CD4-positive, alpha-beta T cell (primary cell): ENCODE measurements around the gene AK2. TPM values are rescaled to one million over a fixed set of nuclear protein-coding genes. Genes with fewer than 3 reads are reported as not detected.

Source experiments
- ATAC-seq: fragments of 200-7000 bp; cut with Tn5 transposase; one replicate; pipeline ENCODE4 v1.10.0; 2022; ENCODE audit warnings: mild to moderate bottlenecking; ENCODE audit not compliant: poor library complexity
- CTCF ChIA-PET: fragments of 350-600 bp; sonication (Branson Sonifier 250); formaldehyde crosslinking; loops from one replicate; lab custom pipeline; 2021; ENCODE audit warnings: antibody characterized with exemption, inconsistent platforms; lab: Charles Lee
- POLR2A ChIA-PET: fragments of 350-600 bp; sonication (Branson Sonifier 250); formaldehyde crosslinking; loops from one replicate; lab custom pipeline; 2021; ENCODE audit warnings: antibody characterized with exemption, inconsistent platforms; lab: Charles Lee
- DNase-seq, 14 experiments: peaks; one replicate each; pipeline ENCODE4 v3.0.0-alpha.2; 2013 to 2020; ENCODE audit warnings: mixed read lengths in 2 of 14
- H3K27ac ChIP-seq, 2 donors: one replicate each; pipeline versions ENCODE4 v1.5.1 to v1.7.0; 2013; ENCODE audit warnings: low read length in 2 of 2, low read depth in 1 of 2, mild to moderate bottlenecking in 1 of 2
- H3K27me3 ChIP-seq, 2 experiments: 1 replicate in 1 of 2; 2 replicates in 1 of 2; pipeline versions ENCODE4 v1.6.1 to v1.7.0; 2013; ENCODE audit warnings: low read length in 2 of 2, control low read depth in 1 of 2, mild to moderate bottlenecking in 1 of 2, moderate library complexity in 1 of 2; ENCODE audit not compliant: insufficient read depth in 2 of 2, control insufficient read depth in 1 of 2
- H3K36me3 ChIP-seq: one replicate; pipeline ENCODE4 v1.6.1; 2013; ENCODE audit warnings: low read length, control low read depth; ENCODE audit not compliant: insufficient read depth
- H3K4me1 ChIP-seq: one replicate; pipeline ENCODE4 v1.6.1; 2013; ENCODE audit warnings: low read length, control low read depth; ENCODE audit not compliant: insufficient read depth
- H3K4me3 ChIP-seq: one replicate; pipeline ENCODE4 v1.5.1; 2013; ENCODE audit warnings: mild to moderate bottlenecking, low read length, moderate library complexity
- H3K9me3 ChIP-seq, 2 experiments: 1 replicate in 1 of 2; 2 replicates in 1 of 2; pipeline versions ENCODE4 v1.6.1 to v1.7.0; 2013; ENCODE audit warnings: low read length in 2 of 2, mild to moderate bottlenecking in 2 of 2, control low read depth in 1 of 2, moderate library complexity in 1 of 2; ENCODE audit not compliant: control insufficient read depth in 1 of 2, insufficient read depth in 1 of 2
- H3K27ac Mint-ChIP-seq: one replicate; pipeline ENCODE4 v1.8.0; 2020; ENCODE audit warnings: mixed read lengths
- H3K27me3 Mint-ChIP-seq: one replicate; pipeline ENCODE4 v1.8.0; 2021; ENCODE audit warnings: mixed read lengths
- H3K36me3 Mint-ChIP-seq: one replicate; pipeline ENCODE4 v1.8.0; 2021; ENCODE audit warnings: low read depth, mixed read lengths
- H3K4me1 Mint-ChIP-seq: one replicate; pipeline ENCODE4 v1.8.0; 2021; ENCODE audit warnings: low read depth, mixed read lengths
- H3K4me3 Mint-ChIP-seq: one replicate; pipeline ENCODE4 v1.8.0; 2020; ENCODE audit warnings: mild to moderate bottlenecking, mixed read lengths
- H3K9me3 Mint-ChIP-seq: one replicate; pipeline ENCODE4 v1.8.0; 2020; ENCODE audit warnings: mixed read lengths
- CTCF ChIP-seq: fragments of 200-600 bp; IDR thresholded peaks from one replicate; pipeline ENCODE4 v1.8.0; 2022; ENCODE audit warnings: antibody characterized with exemption, mild to moderate bottlenecking
- intact Hi-C, 2 experiments: fragments of 100-400 bp; cut with DNase I in 1 of 2; cut with micrococcal nuclease in 1 of 2; formaldehyde crosslinking; loops; one replicate each; pipeline versions ENCODE4 v1.15.1 to v1.9.0; 2023 to 2025; cut with DNase I, micrococcal nuclease
- total RNA-seq, 174 experiments: library from RNA in 2 of 174; stranded (reverse) in 2 of 174; gene quantifications; one replicate each; pipeline ENCODE4 v1.2.3 and lab custom pipeline; 2021 to 2026

Gene AK2
- total RNA-seq, 2 experiments from 2014 or later = 25.6 to 30.4 TPM

GRCh38 chr1:33003657-33004056 is 33.0 kb downstream of the AK2 start:
- Histone ChIP-seq H3K27ac (no peak overlapping the region), H3K4me1 (peaks cover 4% of the 10 kb centered on the region), H3K9me3 (no peaks in the 10 kb centered on the region), H3K4me3 (no peak overlapping the region), H3K27me3 (no peaks in the 10 kb centered on the region), H3K36me3 (peaks cover 22% of the 10 kb centered on the region)
- ATAC-seq (no peak), DNase-seq (no peak)
- Mint-ChIP-seq H3K9me3 (no peaks in the 10 kb centered on the region), H3K36me3 (peaks cover 18% of the 10 kb centered on the region), H3K27me3 (no peaks in the 10 kb centered on the region), H3K27ac (no peak overlapping the region), H3K4me3 (no peak overlapping the region), H3K4me1 (no peaks in the 10 kb centered on the region)
- TF ChIP-seq CTCF = no peak
- ChIA-PET POLR2A (interaction anchor here (0.6 kb wide), 1 partner anchor 11 kb away, joined by 3 read pairs; no protein-coding TSS in a partner anchor), CTCF (no interaction called here)
- intact Hi-C loops = no loop called here

- H3K27me3 Mint-ChIP-seq = no peaks in the 10 kb centered on the region
- H3K27ac Mint-ChIP-seq = no peak overlapping the region
- ATAC-seq (no peak), DNase-seq (no peak)
- no peak overlapping the region for H3K4me3 Mint-ChIP-seq
- H3K36me3 ChIP-seq = peaks cover 6% of the 10 kb centered on the region
- H3K36me3 Mint-ChIP-seq = peaks cover 1% of the 10 kb centered on the region
- ChIA-PET POLR2A (interaction anchor here (0.6 kb wide), 2 partner anchors 8 to 37 kb away, joined by 4 to 5 read pairs; no protein-coding TSS in a partner anchor), CTCF (interaction anchor here (1.1 kb wide), 1 partner anchor 11 kb away, joined by 3 read pairs; no protein-coding TSS in a partner anchor)
- H3K4me1 Mint-ChIP-seq = peaks cover 15% of the 10 kb centered on the region
- peaks cover 20% of the 10 kb centered on the region for H3K4me1 ChIP-seq
- no peak overlapping the region for H3K4me3 ChIP-seq
- H3K27ac ChIP-seq = no peak overlapping the region
- H3K27me3 ChIP-seq = no peaks in the 10 kb centered on the region
- H3K9me3 ChIP-seq = no peaks in the 10 kb centered on the region
- H3K9me3 Mint-ChIP-seq = no peaks in the 10 kb centered on the region
- intact Hi-C loops = no loop called here
- TF ChIP-seq CTCF = no peak
Measured at GRCh38 chr1:33002006-33002405, 34.7 kb downstream of the AK2 start.

GRCh38 chr1:33001282-33001681 is 35.4 kb downstream of the AK2 start:
- CTCF ChIA-PET = interaction anchor here (1.1 kb wide), 1 partner anchor 10 kb away, joined by 3 read pairs; no protein-coding TSS in a partner anchor
- no peak overlapping the region for H3K4me3 Mint-ChIP-seq
- Histone ChIP-seq H3K4me3 (no peak overlapping the region), H3K9me3 (no peaks in the 10 kb centered on the region), H3K36me3 (peaks cover under 1% of the 10 kb centered on the region), H3K4me1 (peaks cover 21% of the 10 kb centered on the region), H3K27ac (no peak overlapping the region), H3K27me3 (no peaks in the 10 kb centered on the region)
- H3K36me3 Mint-ChIP-seq = no peaks in the 10 kb centered on the region
- H3K27ac Mint-ChIP-seq = no peak overlapping the region
- POLR2A ChIA-PET = no interaction called here
- intact Hi-C loops = no loop called here
- no peak for TF ChIP-seq CTCF
- H3K27me3 Mint-ChIP-seq = no peaks in the 10 kb centered on the region
- H3K9me3 Mint-ChIP-seq = no peaks in the 10 kb centered on the region
- DNase-seq (peak in 1 of 14 experiments; percentile 10), ATAC-seq (no peak)
- peaks cover 15% of the 10 kb centered on the region for H3K4me1 Mint-ChIP-seq
